Skeletal muscle tissue (tissue), 4 donors: ENCODE measurements around the gene C1orf185. TPM values are rescaled to one million over a fixed set of nuclear protein-coding genes. Genes with fewer than 3 reads are reported as not detected.
"Not testable (repeated sequence)": the region's sequence is repeated elsewhere in the genome, so short reads cannot be mapped to it uniquely, and the experiment has no call there.

Experiments
- H3K27ac ChIP-seq: one replicate; pipeline ENCODE4 v1.7.0; 2013; ENCODE audit warnings: mild to moderate bottlenecking, low read depth, low read length, inconsistent platforms
- H3K27me3 ChIP-seq, 3 donors: one replicate each; pipeline ENCODE4 v1.7.0; 2013; ENCODE audit warnings: low read length in 3 of 3; ENCODE audit not compliant: control insufficient read depth in 3 of 3, insufficient read depth in 3 of 3
- H3K36me3 ChIP-seq, 3 donors: one replicate each; pipeline ENCODE4 v1.7.0; 2013; ENCODE audit warnings: low read length in 3 of 3; ENCODE audit not compliant: control insufficient read depth in 3 of 3, insufficient read depth in 3 of 3
- H3K4me1 ChIP-seq, 3 donors: one replicate each; pipeline ENCODE4 v1.7.0; 2013; ENCODE audit warnings: low read length in 3 of 3, mild to moderate bottlenecking in 3 of 3; ENCODE audit not compliant: control insufficient read depth in 3 of 3, insufficient read depth in 3 of 3
- H3K4me3 ChIP-seq, 3 donors: one replicate each; pipeline ENCODE4 v1.7.0; 2013; ENCODE audit warnings: low read length in 3 of 3
- H3K9ac ChIP-seq, 3 donors: one replicate each; pipeline ENCODE4 v1.7.0; 2013; ENCODE audit warnings: low read length in 3 of 3, mild to moderate bottlenecking in 3 of 3, moderate library complexity in 2 of 3, low read depth in 1 of 3
- H3K9me3 ChIP-seq, 3 donors: one replicate each; pipeline ENCODE4 v1.7.0; 2013; ENCODE audit warnings: low read length in 3 of 3; ENCODE audit not compliant: control insufficient read depth in 3 of 3
- total RNA-seq: library from RNA; depleted of rRNA; stranded (reverse); fragments of >200 nt; gene quantifications from one replicate; pipeline ENCODE4 v1.2.3, GENCODE V29; 2014
- donor health status: Osteomylitis.

Gene C1orf185
- total RNA-seq, 1 donor from 2014 or later: not detected

- peaks cover 9 to 17% (median 10%) of the 10 kb centered on the region in 3 donors for H3K27me3 ChIP-seq
- no peak overlapping the region for H3K9ac ChIP-seq
- no peak overlapping the region for H3K4me3 ChIP-seq
- no peaks in the 10 kb centered on the region for H3K4me1 ChIP-seq
- no peak overlapping the region for H3K27ac ChIP-seq
- no peaks in the 10 kb centered on the region for H3K9me3 ChIP-seq
- no peaks in the 10 kb centered on the region for H3K36me3 ChIP-seq
These were observed 15.3 kb upstream of the C1orf185 start for GRCh38 chr1:51086496-51087271.

GRCh38 chr1:51088474-51088873, 13.6 kb upstream of the C1orf185 start:
- H3K9me3 ChIP-seq: no peaks in the 10 kb centered on the region
- no peak overlapping the region for H3K4me3 ChIP-seq
- no peaks in the 10 kb centered on the region for H3K4me1 ChIP-seq
- peaks cover 9 to 17% (median 10%) of the 10 kb centered on the region in 3 donors for H3K27me3 ChIP-seq
- no peaks in the 10 kb centered on the region for H3K36me3 ChIP-seq
- no peak overlapping the region for H3K9ac ChIP-seq
- H3K27ac ChIP-seq: no peak overlapping the region

- no peaks in the 10 kb centered on the region for H3K9me3 ChIP-seq
- H3K4me3 ChIP-seq: no peak overlapping the region
- H3K27ac ChIP-seq: no peak overlapping the region
- H3K9ac ChIP-seq: no peak overlapping the region
- no peaks in the 10 kb centered on the region for H3K36me3 ChIP-seq
- no peaks in the 10 kb centered on the region for H3K27me3 ChIP-seq
- no peaks in the 10 kb centered on the region for H3K4me1 ChIP-seq
These were observed 8.4 kb upstream of the C1orf185 start for GRCh38 chr1:51093581-51093980.

GRCh38 chr1:51097171-51097570, 4.9 kb upstream of the C1orf185 start:
- Histone ChIP-seq H3K36me3 (no peaks in the 10 kb centered on the region), H3K9me3 (no peaks in the 10 kb centered on the region), H3K9ac (no peak overlapping the region), H3K4me3 (no peak overlapping the region), H3K4me1 (no peaks in the 10 kb centered on the region), H3K27me3 (no peaks in the 10 kb centered on the region), H3K27ac (no peak overlapping the region)

- Histone ChIP-seq H3K27me3 (no peaks in the 10 kb centered on the region), H3K4me3 (no peak overlapping the region), H3K9ac (no peak overlapping the region), H3K36me3 (no peaks in the 10 kb centered on the region), H3K27ac (no peak overlapping the region), H3K9me3 (no peaks in the 10 kb centered on the region), H3K4me1 (no peaks in the 10 kb centered on the region)
These were observed 1.7 kb upstream of the C1orf185 start for GRCh38 chr1:51100264-51100880.

GRCh38 chr1:51114137-51114536, 12.1 kb downstream of the C1orf185 start:
- Histone ChIP-seq H3K27ac (no peak overlapping the region), H3K9me3 (no peaks in the 10 kb centered on the region), H3K9ac (no peak overlapping the region), H3K4me3 (no peak overlapping the region), H3K4me1 (no peaks in the 10 kb centered on the region), H3K36me3 (no peaks in the 10 kb centered on the region), H3K27me3 (no peaks in the 10 kb centered on the region)

- Histone ChIP-seq H3K9me3 (no peaks in the 10 kb centered on the region), H3K9ac (no peak overlapping the region), H3K36me3 (no peaks in the 10 kb centered on the region), H3K4me1 (no peaks in the 10 kb centered on the region), H3K27me3 (no peaks in the 10 kb centered on the region), H3K4me3 (no peak overlapping the region), H3K27ac (no peak overlapping the region)
These were observed 13.8 kb downstream of the C1orf185 start for GRCh38 chr1:51115714-51116404.

- H3K9me3 ChIP-seq: no peaks in the 10 kb centered on the region
- H3K36me3 ChIP-seq: no peaks in the 10 kb centered on the region
- H3K27me3 ChIP-seq: no peaks in the 10 kb centered on the region
- no peak overlapping the region for H3K4me3 ChIP-seq
- no peaks in the 10 kb centered on the region for H3K4me1 ChIP-seq
- H3K9ac ChIP-seq: no peak overlapping the region
- no peak overlapping the region for H3K27ac ChIP-seq
These were observed 17.3 kb downstream of the C1orf185 start for GRCh38 chr1:51119331-51119730.

GRCh38 chr1:51120629-51121028, 18.6 kb downstream of the C1orf185 start:
- Histone ChIP-seq H3K9me3 (no peaks in the 10 kb centered on the region), H3K4me1 (no peaks in the 10 kb centered on the region), H3K4me3 (no peak overlapping the region), H3K27me3 (no peaks in the 10 kb centered on the region), H3K36me3 (no peaks in the 10 kb centered on the region), H3K27ac (no peak overlapping the region), H3K9ac (no peak overlapping the region)

- H3K9me3 ChIP-seq, H3K36me3 ChIP-seq, H3K9ac ChIP-seq, H3K27me3 ChIP-seq, H3K4me1 ChIP-seq, H3K27ac ChIP-seq, H3K4me3 ChIP-seq: not testable (repeated sequence)
These were observed 25.1 kb downstream of the C1orf185 start for GRCh38 chr1:51127152-51127551.
